Measurements from ENCODE around the gene LHPP. TPM values are rescaled to one million over a fixed set of nuclear protein-coding genes. Genes with fewer than 3 reads are reported as not detected.
"Not testable (repeated sequence)": the region's sequence is repeated elsewhere in the genome, so short reads cannot be mapped to it uniquely, and the experiment has no call there.

Gene LHPP
- total and polyA plus RNA-seq, 2 experiments from 2014 or later = 27.4 to 40.2 TPM

DNA sequence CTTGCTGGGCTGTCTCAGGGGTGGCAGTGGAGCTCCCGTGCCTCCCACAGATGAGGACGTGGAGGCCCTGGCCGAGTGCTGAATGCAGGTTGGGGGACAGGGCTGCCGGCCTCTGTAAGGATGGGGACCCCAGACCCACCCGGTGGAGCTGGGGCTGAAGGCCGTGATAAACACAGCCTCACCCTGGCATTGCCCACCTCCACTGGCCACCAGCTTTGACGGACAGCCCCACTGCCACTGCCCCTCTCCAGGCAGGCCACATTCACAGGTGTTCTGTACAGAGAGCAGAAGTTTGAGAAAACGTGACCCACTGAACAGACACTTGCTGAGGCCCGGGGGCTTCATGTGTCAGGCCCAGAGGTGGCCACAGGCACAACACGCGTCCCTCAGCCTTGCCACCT is 126.2 kb downstream of the LHPP start:
- H3K9me3 Mint-ChIP-seq = no peaks in the 10 kb centered on the region; the same call in 1 of the 3 replicates

DNA sequence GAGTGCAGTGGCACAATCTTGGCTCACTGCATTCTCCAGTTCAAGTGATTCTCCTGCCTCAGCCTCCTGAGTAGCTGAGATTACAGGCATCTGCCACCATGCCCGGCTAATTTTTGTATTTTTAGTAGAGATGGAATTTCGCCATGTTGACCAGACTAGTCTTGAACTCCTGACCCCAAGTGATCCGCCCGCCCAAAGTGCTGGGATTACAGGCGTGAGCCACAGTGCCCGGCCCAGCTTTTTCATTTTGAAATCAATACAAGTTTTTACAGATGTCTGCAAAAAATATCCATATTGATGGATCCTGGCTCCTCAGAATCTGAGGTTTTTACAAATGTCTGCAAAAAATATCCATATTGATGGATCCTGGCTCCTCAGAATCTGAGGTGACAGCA is 126.7 kb downstream of the LHPP start:
- not testable (repeated sequence) for H3F3A ChIP-seq (replicated peaks; ENCODE audit: low read depth); H3K27ac Mint-ChIP-seq; ATAC-seq

More for the DNA sequence above, 126.2 kb downstream of the LHPP start:
- no peak overlapping the region for H3K4me2 ChIP-seq
- H3K9me2 ChIP-seq (ENCODE audit: insufficient read depth) = no peaks in the 10 kb centered on the region
- no peaks in the 10 kb centered on the region for H3K27me3 ChIP-seq (ENCODE audit: insufficient read depth)
- DNase-seq (ENCODE audit: low spot score) (no peak), ATAC-seq (no peak)
- no peaks in the 10 kb centered on the region for H3F3A ChIP-seq (replicated peaks; ENCODE audit: low read depth)
- H3K27ac ChIP-seq (ENCODE audit: low read depth) = no peak overlapping the region
- Mint-ChIP-seq H3K4me1 (no peaks in the 10 kb centered on the region; the same call in 2 of the 3 replicates), H3K4me3 (no peak overlapping the region), H3K36me3 (ENCODE audit: low read depth) (no peaks in the 10 kb centered on the region; the same call in 2 of the 3 replicates), H3K27ac (no peak overlapping the region), H3K27me3 (ENCODE audit: insufficient read depth, low read depth, poor library complexity) (peaks cover 5% of the 10 kb centered on the region)
- no peaks in the 10 kb centered on the region for H3K79me2 ChIP-seq (replicated peaks; ENCODE audit: insufficient read depth)
- H3K4me3 ChIP-seq = no peak overlapping the region
- no peaks in the 10 kb centered on the region for H3K36me3 ChIP-seq (ENCODE audit: insufficient read depth)
- H2AFZ ChIP-seq = no peak overlapping the region
- TF ChIP-seq NANOG (IDR thresholded peaks at IDR 0.05; ENCODE audit: borderline replicate concordance) (no peak), REST (IDR thresholded peaks at IDR 0.05; ENCODE audit: unreplicated experiment) (no peak), EZH2 (IDR thresholded peaks at IDR 0.05; ENCODE audit: low read depth, unreplicated experiment) (no peak), ZNF114 (CRISPR knock-in tag; IDR thresholded peaks at IDR 0.05) (no peak), POLR2AphosphoS5 (IDR thresholded peaks at IDR 0.05; ENCODE audit: low read depth) (no peak), EZH2phosphoT487 (IDR thresholded peaks at IDR 0.05; ENCODE audit: unreplicated experiment) (no peak), JUNB (IDR thresholded peaks at IDR 0.05; ENCODE audit: unreplicated experiment) (no peak), CREB1 (CRISPR knock-in tag; IDR thresholded peaks at IDR 0.05; ENCODE audit: low read depth) (no peak)
- TF ChIP-seq, protein P1, sequence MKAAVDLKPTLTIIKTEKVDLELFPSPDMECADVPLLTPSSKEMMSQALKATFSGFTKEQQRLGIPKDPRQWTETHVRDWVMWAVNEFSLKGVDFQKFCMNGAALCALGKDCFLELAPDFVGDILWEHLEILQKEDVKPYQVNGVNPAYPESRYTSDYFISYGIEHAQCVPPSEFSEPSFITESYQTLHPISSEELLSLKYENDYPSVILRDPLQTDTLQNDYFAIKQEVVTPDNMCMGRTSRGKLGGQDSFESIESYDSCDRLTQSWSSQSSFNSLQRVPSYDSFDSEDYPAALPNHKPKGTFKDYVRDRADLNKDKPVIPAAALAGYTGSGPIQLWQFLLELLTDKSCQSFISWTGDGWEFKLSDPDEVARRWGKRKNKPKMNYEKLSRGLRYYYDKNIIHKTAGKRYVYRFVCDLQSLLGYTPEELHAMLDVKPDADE (IDR thresholded peaks at IDR 0.05) = no peak
- H4K20me1 ChIP-seq (replicated peaks; ENCODE audit: insufficient read depth) = no peaks in the 10 kb centered on the region
- no peaks in the 10 kb centered on the region for H3K4me1 ChIP-seq (ENCODE audit: insufficient read depth)

More for the DNA sequence above, 126.7 kb downstream of the LHPP start:
- not testable (repeated sequence) for H4K20me1 ChIP-seq (replicated peaks; ENCODE audit: insufficient read depth); H2AFZ ChIP-seq; H3K36me3 ChIP-seq (ENCODE audit: insufficient read depth); H3K4me1 Mint-ChIP-seq; H3K9me2 ChIP-seq (ENCODE audit: insufficient read depth); H3K36me3 Mint-ChIP-seq (ENCODE audit: low read depth); H3K4me2 ChIP-seq; H3K9me3 Mint-ChIP-seq; H3K27ac ChIP-seq (ENCODE audit: low read depth); H3K4me3 Mint-ChIP-seq; H3K27me3 Mint-ChIP-seq (ENCODE audit: insufficient read depth, low read depth, poor library complexity); H3K4me3 ChIP-seq; H3K79me2 ChIP-seq (replicated peaks; ENCODE audit: insufficient read depth); H3K27me3 ChIP-seq (ENCODE audit: insufficient read depth); DNase-seq (ENCODE audit: low spot score); H3K4me1 ChIP-seq (ENCODE audit: insufficient read depth)

Data from GM23338 (cell line).